KMS-11 (cell line): ENCODE measurements around the gene ADAP1.

Experiments used
- H2AFZ ChIP-seq: fragments of 200-600 bp; sonication (generic); 2 replicates; pipeline ENCODE4 v1.6.1; 2016; ENCODE audit warnings: antibody characterized with exemption, mixed run types, low read depth
- H3K27ac ChIP-seq: fragments of 200-600 bp; sonication (generic); 2 replicates; pipeline ENCODE4 v1.6.1; 2016; ENCODE audit warnings: mild to moderate bottlenecking, mixed run types
- H3K27me3 ChIP-seq: fragments of 200-600 bp; sonication (generic); 2 replicates; pipeline ENCODE4 v1.6.1; 2017; ENCODE audit warnings: mild to moderate bottlenecking, low read depth, mixed run types, moderate library complexity; ENCODE audit not compliant: insufficient read depth
- H3K36me3 ChIP-seq: fragments of 200-600 bp; sonication (generic); 2 replicates; pipeline ENCODE4 v1.6.1; 2017; ENCODE audit warnings: mild to moderate bottlenecking, mixed run types; ENCODE audit not compliant: insufficient read depth
- H3K4me1 ChIP-seq: fragments of 200-600 bp; sonication (generic); 2 replicates; pipeline ENCODE4 v1.6.1; 2016; ENCODE audit warnings: mild to moderate bottlenecking, low read depth, mixed run types; ENCODE audit not compliant: poor library complexity, severe bottlenecking
- H3K4me2 ChIP-seq: fragments of 200-600 bp; sonication (generic); 2 replicates; pipeline ENCODE4 v1.7.0; 2016; ENCODE audit warnings: mild to moderate bottlenecking, mixed run types
- H3K4me3 ChIP-seq: fragments of 200-600 bp; sonication (generic); IDR thresholded peaks from 2 replicates; pipeline ENCODE4 v1.6.1; 2017; ENCODE audit warnings: low read depth, low read length, mixed read lengths; ENCODE audit not compliant: insufficient read depth
- H3K79me2 ChIP-seq: fragments of 200-600 bp; sonication (generic); 2 replicates; pipeline ENCODE4 v1.6.1; 2016; ENCODE audit warnings: low read depth, mixed run types; ENCODE audit not compliant: insufficient read depth
- H3K9ac ChIP-seq: fragments of 200-600 bp; sonication (generic); 2 replicates; pipeline ENCODE4 v1.6.1; 2016; ENCODE audit warnings: mild to moderate bottlenecking, mixed run types
- H4K20me1 ChIP-seq: fragments of 200-600 bp; sonication (generic); 2 replicates; pipeline ENCODE4 v1.6.1; 2016; ENCODE audit warnings: mild to moderate bottlenecking, mixed run types; ENCODE audit not compliant: insufficient read depth
- TF ChIP-seq, protein P1 (sequence below): fragments of 200-600 bp; sonication (generic); conservative IDR thresholded peaks from 2 replicates; pipeline ENCODE4 v1.6.1; 2017; ENCODE audit warnings: low read depth, mild to moderate bottlenecking, antibody characterized with exemption, low read length, moderate library complexity, mixed read lengths

ADAP1 gene

DNA sequence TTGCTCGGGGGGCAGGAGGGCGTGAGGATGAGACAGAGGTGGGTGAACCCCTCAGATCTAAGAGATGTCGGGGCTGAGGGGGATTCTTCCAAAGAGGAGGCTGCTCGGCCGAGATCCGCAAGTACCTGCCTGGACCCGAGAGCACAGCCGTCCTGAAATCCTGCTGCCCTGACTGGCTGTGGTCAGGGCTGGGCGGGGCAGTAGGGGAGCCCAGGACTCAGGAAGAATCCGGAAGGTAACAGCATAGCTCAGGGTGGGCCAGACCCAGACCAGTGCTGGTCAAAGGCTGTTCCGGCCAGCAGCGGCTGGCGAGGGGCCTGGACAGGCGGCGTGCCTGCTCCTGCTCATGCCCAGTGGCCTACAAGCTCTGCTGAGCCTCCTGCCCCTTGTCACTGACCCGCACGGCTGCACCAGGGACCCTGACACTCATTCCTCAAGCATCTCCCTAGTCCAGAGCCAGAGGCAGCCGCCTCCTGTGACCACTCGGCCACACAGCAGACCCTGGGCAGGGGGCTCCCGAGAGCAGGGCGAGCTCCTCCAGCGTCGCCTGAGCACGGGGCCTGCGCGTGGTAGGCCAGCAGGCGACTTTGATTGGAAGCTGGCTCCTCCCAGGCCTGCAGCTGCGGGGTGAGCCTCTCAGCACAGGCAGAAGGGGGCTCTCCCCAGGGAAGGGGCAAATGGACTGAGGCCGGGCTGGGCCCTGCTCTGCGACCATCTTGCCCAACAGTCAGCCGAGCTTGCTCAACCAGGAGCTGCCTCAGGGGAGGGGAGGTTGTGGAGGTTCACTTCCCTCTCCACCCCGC, 3.1 kb upstream of the ADAP1 start:
- no peak overlapping the region for H2AFZ ChIP-seq
- H3K4me3 ChIP-seq = no peak overlapping the region
- H3K79me2 ChIP-seq = no peaks in the 10 kb centered on the region
- H3K4me2 ChIP-seq = no peak overlapping the region
- H3K27me3 ChIP-seq = peaks cover 36% of the 10 kb centered on the region
- H4K20me1 ChIP-seq = no peaks in the 10 kb centered on the region
- no peak overlapping the region for H3K27ac ChIP-seq
- no peaks in the 10 kb centered on the region for H3K36me3 ChIP-seq
- TF ChIP-seq, protein P1, sequence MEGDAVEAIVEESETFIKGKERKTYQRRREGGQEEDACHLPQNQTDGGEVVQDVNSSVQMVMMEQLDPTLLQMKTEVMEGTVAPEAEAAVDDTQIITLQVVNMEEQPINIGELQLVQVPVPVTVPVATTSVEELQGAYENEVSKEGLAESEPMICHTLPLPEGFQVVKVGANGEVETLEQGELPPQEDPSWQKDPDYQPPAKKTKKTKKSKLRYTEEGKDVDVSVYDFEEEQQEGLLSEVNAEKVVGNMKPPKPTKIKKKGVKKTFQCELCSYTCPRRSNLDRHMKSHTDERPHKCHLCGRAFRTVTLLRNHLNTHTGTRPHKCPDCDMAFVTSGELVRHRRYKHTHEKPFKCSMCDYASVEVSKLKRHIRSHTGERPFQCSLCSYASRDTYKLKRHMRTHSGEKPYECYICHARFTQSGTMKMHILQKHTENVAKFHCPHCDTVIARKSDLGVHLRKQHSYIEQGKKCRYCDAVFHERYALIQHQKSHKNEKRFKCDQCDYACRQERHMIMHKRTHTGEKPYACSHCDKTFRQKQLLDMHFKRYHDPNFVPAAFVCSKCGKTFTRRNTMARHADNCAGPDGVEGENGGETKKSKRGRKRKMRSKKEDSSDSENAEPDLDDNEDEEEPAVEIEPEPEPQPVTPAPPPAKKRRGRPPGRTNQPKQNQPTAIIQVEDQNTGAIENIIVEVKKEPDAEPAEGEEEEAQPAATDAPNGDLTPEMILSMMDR = no peak
- H3K4me1 ChIP-seq = no peaks in the 10 kb centered on the region
- H3K9ac ChIP-seq = no peak overlapping the region

GRCh38 chr7:956031-956430, 1.6 kb upstream of the ADAP1 start:
- TF ChIP-seq, protein P1 = no peak
- no peak overlapping the region for H3K4me3 ChIP-seq
- H3K36me3 ChIP-seq = no peaks in the 10 kb centered on the region
- no peak overlapping the region for H3K27ac ChIP-seq
- H3K79me2 ChIP-seq = no peaks in the 10 kb centered on the region
- H3K4me2 ChIP-seq = no peak overlapping the region
- H3K27me3 ChIP-seq = peaks cover 36% of the 10 kb centered on the region
- H3K9ac ChIP-seq = no peak overlapping the region
- H3K4me1 ChIP-seq = no peaks in the 10 kb centered on the region
- H4K20me1 ChIP-seq = no peaks in the 10 kb centered on the region
- H2AFZ ChIP-seq = no peak overlapping the region

- no peaks in the 10 kb centered on the region for H4K20me1 ChIP-seq
- H3K36me3 ChIP-seq = no peaks in the 10 kb centered on the region
- H2AFZ ChIP-seq = no peak overlapping the region
- TF ChIP-seq, protein P1 = no peak
- no peak overlapping the region for H3K4me3 ChIP-seq
- no peak overlapping the region for H3K4me2 ChIP-seq
- H3K27me3 ChIP-seq = peaks cover 22% of the 10 kb centered on the region
- no peak overlapping the region for H3K27ac ChIP-seq
- H3K79me2 ChIP-seq = no peaks in the 10 kb centered on the region
- no peak overlapping the region for H3K9ac ChIP-seq
- peaks cover 19% of the 10 kb centered on the region for H3K4me1 ChIP-seq
Measured at GRCh38 chr7:953547-954327, 743 bp downstream of the ADAP1 start.

DNA sequence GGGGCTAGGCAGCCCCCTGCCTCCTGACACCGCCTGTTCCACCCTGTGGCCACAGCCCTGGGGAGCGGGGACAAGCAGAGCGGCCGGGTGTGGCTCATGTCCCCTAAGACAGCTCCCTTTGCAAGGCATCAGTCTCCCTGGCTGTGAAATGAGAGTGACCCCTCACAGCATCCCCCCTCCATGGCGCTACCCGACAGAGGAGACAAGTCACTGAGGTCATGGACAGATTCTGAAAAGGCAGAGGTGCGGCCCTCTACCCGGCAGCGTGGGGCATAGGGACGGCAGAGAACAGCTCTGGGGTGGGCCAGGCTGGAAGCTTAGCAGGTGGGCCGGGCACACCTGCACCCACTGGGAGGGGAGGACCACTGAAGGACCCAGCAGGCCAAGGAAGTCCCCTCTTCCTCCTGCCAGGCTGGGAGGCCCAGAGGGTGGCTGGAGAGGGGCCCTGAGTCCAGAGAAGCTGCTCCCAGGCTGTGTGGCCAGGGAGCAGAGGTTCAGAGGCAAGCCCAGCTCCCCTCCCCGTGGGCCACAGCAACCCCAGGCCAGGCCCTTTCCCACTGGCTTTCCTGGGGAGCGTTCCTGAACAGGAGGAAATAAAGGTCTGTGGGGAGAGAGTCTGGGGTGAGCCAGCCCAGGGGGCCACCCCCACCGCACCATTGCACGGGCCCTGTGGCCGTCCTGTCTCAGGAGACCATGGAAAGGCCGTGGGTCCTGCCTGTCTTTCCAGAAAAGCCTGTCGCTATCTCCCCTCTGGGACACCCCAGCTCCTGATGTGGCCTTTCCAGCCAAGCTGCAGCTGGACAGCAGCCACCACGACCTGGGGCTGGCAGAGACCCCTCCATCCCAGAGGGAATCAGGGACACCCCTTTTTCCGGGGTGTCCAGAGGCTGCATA, 1.7 kb downstream of the ADAP1 start:
- Histone ChIP-seq H3K4me1 (peaks cover 19% of the 10 kb centered on the region), H3K27ac (no peak overlapping the region), H4K20me1 (no peaks in the 10 kb centered on the region), H2AFZ (no peak overlapping the region), H3K36me3 (no peaks in the 10 kb centered on the region), H3K4me2 (no peak overlapping the region), H3K9ac (no peak overlapping the region), H3K4me3 (no peak overlapping the region), H3K27me3 (peaks cover 13% of the 10 kb centered on the region; the same call in 1 of the 2 replicates), H3K79me2 (no peaks in the 10 kb centered on the region)
- TF ChIP-seq, protein P1 = no peak
